Tibial artery (tissue), 4 donors: ENCODE measurements around the gene FADS3.
"Not testable (repeated sequence)": the region's sequence is repeated elsewhere in the genome, so short reads cannot be mapped to it uniquely, and the experiment has no call there.

Source experiments
- DNase-seq, 2 donors: peaks; one replicate each; pipeline ENCODE4 v3.0.0-alpha.2; 2019
- H3K27ac ChIP-seq, 2 donors: fragments of 200-600 bp; sonication (generic) in 1 of 2; 1 replicate in 1 of 2; 2 replicates in 1 of 2; pipeline ENCODE4 v1.5.1; 2018 to 2019; ENCODE audit warnings: mild to moderate bottlenecking in 1 of 2
- H3K27me3 ChIP-seq, 2 donors: fragments of 200-600 bp; sonication (generic) in 1 of 2; one replicate each; pipeline versions ENCODE4 v1.5.1 to v1.6.0; 2016 to 2019
- H3K36me3 ChIP-seq, 3 donors: fragments of 200-600 bp; sonication (generic) in 2 of 3; one replicate each; pipeline ENCODE4 v1.5.1; 2016 to 2019; ENCODE audit warnings: mild to moderate bottlenecking in 2 of 3
- H3K4me1 ChIP-seq, 4 donors: fragments of 200-600 bp; sonication (generic) in 2 of 4; 1 replicate in 3 of 4; 2 replicates in 1 of 4; pipeline ENCODE4 v1.5.1; 2016 to 2019
- H3K4me3 ChIP-seq, 2 donors: fragments of 200-600 bp; sonication (generic) in 1 of 2; 1 replicate in 1 of 2; 2 replicates in 1 of 2; pipeline ENCODE4 v1.5.1; 2018 to 2019; ENCODE audit warnings: mild to moderate bottlenecking in 2 of 2
- H3K9me3 ChIP-seq, 3 donors: fragments of 200-600 bp; sonication (generic) in 1 of 3; one replicate each; pipeline ENCODE4 v1.5.1; 2016 to 2019
- intact Hi-C: fragments of 100-400 bp; cut with DNase I; formaldehyde crosslinking; loops from one replicate; pipeline ENCODE4 v1.15.0; 2023; ENCODE audit warnings: low total_unique reads
- TF ChIP-seq, protein P1 (sequence below), 2 experiments: fragments of 200-600 bp in 1 of 2; fragments of 450-650 bp in 1 of 2; IDR thresholded peaks; one replicate each; pipeline ENCODE4 v1.5.1; 2017 to 2019; ENCODE audit warnings: antibody characterized with exemption in 2 of 2, mild to moderate bottlenecking in 1 of 2, moderate library complexity in 1 of 2

The FADS3 gene

DNA sequence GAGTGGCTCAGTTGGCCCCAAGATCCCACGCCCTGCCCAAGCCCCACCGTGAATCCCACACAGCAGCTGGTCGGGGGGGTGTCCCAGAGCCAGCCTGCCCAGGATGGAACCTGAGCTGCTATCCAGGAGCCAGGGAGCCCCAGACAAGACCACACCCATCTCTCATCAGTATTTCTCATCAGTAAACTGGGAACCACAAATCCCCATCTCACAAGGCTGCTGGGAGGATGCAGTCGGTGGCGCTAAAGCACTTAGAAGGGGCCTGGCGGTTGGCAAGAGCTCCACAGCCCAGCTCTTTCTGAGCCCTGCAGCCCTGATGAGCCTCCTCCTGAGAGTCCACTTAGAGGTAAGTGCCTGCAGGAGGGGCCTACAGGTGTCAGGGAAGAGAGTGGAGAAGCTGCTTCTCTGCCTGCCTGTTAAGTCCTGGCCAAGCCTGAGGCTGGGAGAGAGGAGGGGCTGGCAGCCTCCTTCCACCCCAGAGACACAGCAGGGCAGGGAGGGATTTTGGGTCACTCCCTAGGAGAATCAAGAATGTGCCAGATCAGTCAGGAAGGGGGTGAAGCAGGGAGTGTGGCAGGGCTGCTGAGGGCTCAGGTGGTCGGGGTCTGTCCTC is 6.1 kb downstream of the FADS3 start:
- Histone ChIP-seq H3K4me1 (peaks cover 0 to 100% (median 76%) of the 10 kb centered on the region in 4 donors), H3K27me3 (no peaks in the 10 kb centered on the region), H3K36me3 (no peaks in the 10 kb centered on the region), H3K9me3 (no peaks in the 10 kb centered on the region), H3K27ac (peak overlapping the region; percentile 23 to 38), H3K4me3 (no peak overlapping the region)
- intact Hi-C loops: loop anchor here (5.0 kb wide), 2 partner anchors 53 to 88 kb away; no protein-coding TSS in a partner anchor
- TF ChIP-seq, protein P1, sequence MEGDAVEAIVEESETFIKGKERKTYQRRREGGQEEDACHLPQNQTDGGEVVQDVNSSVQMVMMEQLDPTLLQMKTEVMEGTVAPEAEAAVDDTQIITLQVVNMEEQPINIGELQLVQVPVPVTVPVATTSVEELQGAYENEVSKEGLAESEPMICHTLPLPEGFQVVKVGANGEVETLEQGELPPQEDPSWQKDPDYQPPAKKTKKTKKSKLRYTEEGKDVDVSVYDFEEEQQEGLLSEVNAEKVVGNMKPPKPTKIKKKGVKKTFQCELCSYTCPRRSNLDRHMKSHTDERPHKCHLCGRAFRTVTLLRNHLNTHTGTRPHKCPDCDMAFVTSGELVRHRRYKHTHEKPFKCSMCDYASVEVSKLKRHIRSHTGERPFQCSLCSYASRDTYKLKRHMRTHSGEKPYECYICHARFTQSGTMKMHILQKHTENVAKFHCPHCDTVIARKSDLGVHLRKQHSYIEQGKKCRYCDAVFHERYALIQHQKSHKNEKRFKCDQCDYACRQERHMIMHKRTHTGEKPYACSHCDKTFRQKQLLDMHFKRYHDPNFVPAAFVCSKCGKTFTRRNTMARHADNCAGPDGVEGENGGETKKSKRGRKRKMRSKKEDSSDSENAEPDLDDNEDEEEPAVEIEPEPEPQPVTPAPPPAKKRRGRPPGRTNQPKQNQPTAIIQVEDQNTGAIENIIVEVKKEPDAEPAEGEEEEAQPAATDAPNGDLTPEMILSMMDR (IDR thresholded peaks at IDR 0.05): no peak
- DNase-seq: no peak

DNA sequence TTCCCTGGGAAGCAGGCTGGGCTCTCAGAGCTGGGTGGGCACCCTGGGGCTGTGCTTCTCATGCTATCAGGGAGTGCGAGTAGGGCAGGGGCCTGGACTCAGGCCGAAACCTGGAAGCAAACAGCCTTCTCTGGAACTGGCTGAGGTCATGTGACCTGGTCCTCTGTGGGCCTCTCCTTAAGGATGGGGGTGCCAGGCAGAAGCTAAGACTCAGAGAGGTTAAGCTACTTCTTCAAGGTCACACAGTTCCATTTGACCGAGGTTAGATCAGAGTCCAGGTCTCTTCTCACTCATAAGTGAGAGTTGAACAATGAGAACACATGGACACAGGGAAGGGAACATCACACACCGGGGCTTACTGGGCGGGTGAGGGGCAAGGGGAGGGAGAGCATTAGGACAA is 7.4 kb downstream of the FADS3 start:
- H3K4me3 ChIP-seq: no peak overlapping the region
- intact Hi-C loops: no loop called here
- H3K4me1 ChIP-seq: peaks cover 0 to 97% (median 66%) of the 10 kb centered on the region in 4 donors
- no peaks in the 10 kb centered on the region for H3K9me3 ChIP-seq
- TF ChIP-seq, protein P1 (IDR thresholded peaks at IDR 0.05): no peak
- H3K27me3 ChIP-seq: no peaks in the 10 kb centered on the region
- no peak for DNase-seq
- peaks cover 7 to 10% (median 7%) of the 10 kb centered on the region in 3 donors for H3K36me3 ChIP-seq
- H3K27ac ChIP-seq: peak overlapping the region in 1 of 2 donors; percentile 11

DNA sequence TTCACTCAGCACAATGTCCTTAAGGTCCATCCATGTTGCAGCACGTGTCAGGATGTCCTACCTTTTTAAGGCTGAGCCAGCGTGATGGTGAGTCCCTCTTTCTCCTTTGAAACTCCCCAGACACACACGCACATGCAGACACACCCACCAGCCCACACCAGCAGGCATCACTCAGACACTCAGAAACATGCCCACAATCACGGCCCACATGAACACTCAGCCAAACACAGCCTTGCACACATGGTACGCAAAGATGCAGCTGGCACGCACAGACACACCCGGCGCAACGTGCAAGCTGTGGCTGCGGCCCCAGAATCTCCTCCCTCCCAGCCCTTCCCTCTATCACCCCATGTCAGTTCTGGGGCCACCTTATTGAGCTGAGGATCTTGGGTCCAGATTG is 8.0 kb downstream of the FADS3 start:
- TF ChIP-seq, protein P1 (IDR thresholded peaks at IDR 0.05): no peak
- no peak for DNase-seq
- no peak overlapping the region for H3K27ac ChIP-seq
- H3K9me3 ChIP-seq: no peaks in the 10 kb centered on the region
- H3K27me3 ChIP-seq: no peaks in the 10 kb centered on the region
- intact Hi-C loops: no loop called here
- peaks cover 13 to 16% (median 13%) of the 10 kb centered on the region in 3 donors for H3K36me3 ChIP-seq
- no peak overlapping the region for H3K4me3 ChIP-seq
- H3K4me1 ChIP-seq: peaks cover 0 to 91% (median 60%) of the 10 kb centered on the region in 4 donors

DNA sequence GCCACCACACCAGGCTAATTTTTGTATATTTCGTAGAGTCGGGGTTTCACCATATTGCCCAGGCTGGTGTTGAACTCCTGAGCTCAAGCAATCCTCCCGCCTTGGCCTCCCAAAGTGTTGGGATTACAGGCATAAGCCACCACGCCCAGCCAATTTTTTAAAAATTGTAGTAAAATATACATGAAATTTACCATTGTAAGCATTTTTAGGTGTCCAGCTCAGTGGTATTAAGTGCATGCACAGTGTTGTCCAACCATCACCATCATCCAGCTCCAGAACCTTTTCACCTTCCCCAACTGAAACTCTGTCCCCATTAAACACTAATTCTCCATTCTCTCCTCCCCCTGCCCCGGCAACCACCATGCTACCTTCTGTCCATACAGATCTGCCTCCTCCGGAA is 8.5 kb downstream of the FADS3 start:
- DNase-seq: no peak
- Histone ChIP-seq H3K4me3 (no peak overlapping the region), H3K36me3 (peaks cover 17 to 21% (median 17%) of the 10 kb centered on the region in 3 donors), H3K9me3 (no peaks in the 10 kb centered on the region), H3K4me1 (peaks cover 0 to 86% (median 56%) of the 10 kb centered on the region in 4 donors), H3K27me3 (no peaks in the 10 kb centered on the region), H3K27ac (no peak overlapping the region)
- intact Hi-C loops: no loop called here
- TF ChIP-seq, protein P1 (IDR thresholded peaks at IDR 0.05): no peak

DNA sequence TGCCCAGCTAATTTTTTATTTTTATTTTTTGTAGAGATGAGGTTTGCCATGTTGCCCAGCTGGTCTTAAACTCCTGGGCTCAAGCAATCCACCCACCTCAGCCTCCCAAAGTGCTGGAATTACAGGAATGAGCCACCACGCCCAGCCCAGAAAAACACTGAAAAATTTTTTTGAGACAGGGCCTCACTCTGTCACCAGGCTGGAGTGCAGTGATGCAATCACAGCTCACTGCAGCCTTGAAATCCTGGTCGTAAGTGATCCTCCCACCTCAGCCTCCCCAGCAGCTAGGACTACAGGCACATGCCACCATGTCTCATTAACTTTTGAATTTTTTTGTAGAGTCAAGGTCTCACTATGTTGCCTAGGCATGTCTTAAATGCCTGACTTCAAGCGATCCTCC is 9.1 kb downstream of the FADS3 start:
- H3K9me3 ChIP-seq, H3K27me3 ChIP-seq, intact Hi-C loops, DNase-seq, H3K4me3 ChIP-seq: not testable (repeated sequence)
- Histone ChIP-seq H3K4me1 (peaks cover 0 to 80% (median 50%) of the 10 kb centered on the region in 4 donors), H3K27ac (peak overlapping the region in 1 of 2 donors; percentile 45), H3K36me3 (peaks cover 22 to 27% (median 23%) of the 10 kb centered on the region in 3 donors)

DNA sequence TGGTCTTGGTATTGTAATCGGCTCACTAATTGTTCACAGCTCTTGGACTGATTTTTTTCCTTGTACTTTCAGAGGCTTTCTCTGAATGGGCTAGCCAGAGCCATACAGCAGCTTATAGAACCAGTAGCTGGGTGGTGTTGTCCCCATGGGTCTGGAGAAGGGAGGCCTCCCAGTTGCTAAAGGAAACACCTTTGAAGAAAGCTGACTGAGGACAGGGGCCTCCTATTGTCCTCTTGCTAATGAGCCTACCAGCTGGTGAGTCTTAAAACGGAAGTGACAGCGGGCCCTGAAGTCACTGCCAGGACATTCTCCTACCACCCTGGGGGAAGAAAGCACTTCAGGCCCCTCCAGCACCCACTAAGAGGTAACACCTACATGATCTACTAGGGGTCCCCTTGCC is 9.9 kb downstream of the FADS3 start:
- Histone ChIP-seq H3K4me3 (no peak overlapping the region), H3K36me3 (peaks cover 31 to 36% (median 32%) of the 10 kb centered on the region in 3 donors), H3K4me1 (peaks cover 0 to 72% (median 42%) of the 10 kb centered on the region in 4 donors), H3K27me3 (no peaks in the 10 kb centered on the region), H3K27ac (peak overlapping the region; percentile 23 to 45), H3K9me3 (no peaks in the 10 kb centered on the region)
- intact Hi-C loops: no loop called here
- no peak for DNase-seq
- TF ChIP-seq, protein P1 (IDR thresholded peaks at IDR 0.05): no peak
